Measurements from ENCODE around the gene TNNI3K.

The TNNI3K gene

DNA sequence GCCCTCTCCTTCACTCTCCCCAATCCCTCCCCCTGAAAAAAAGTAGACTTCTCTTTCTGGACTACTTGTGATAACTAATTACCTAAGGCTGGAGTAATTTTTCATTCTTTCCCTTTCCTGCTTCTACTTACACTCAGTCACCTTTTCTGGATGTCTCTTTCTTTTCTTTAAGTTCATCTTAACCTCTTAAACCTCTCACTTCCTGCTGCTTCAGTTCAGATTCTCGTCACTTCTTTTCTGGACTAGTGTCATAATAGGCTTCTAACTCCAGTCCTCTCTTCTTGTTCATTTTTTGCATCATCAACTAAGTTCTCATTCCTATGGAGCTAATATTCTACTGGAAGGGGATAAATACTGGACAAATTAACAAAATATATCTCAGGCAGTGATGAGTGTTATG lies 201.8 kb downstream of the TNNI3K start:
- intact Hi-C loops (cut with DNase I; ENCODE audit: low total_unique reads): no loop called here
- Histone ChIP-seq H3K4me3 (no peak overlapping the region), H3K27me3 (no peaks in the 10 kb centered on the region), H3K9me3 (no peaks in the 10 kb centered on the region), H3K27ac (no peak overlapping the region), H3K36me3 (no peaks in the 10 kb centered on the region), H3K4me1 (no peaks in the 10 kb centered on the region)
- TF ChIP-seq CTCF (IDR thresholded peaks at IDR 0.05): no peak
- DNase-seq: no peak

- no peak overlapping the region for H3K27ac ChIP-seq
- H3K27me3 ChIP-seq: no peaks in the 10 kb centered on the region
- intact Hi-C loops (cut with DNase I; ENCODE audit: low total_unique reads): no loop called here
- no peak overlapping the region for H3K4me3 ChIP-seq
- no peak for DNase-seq
- H3K9me3 ChIP-seq: no peaks in the 10 kb centered on the region
- H3K4me1 ChIP-seq: no peaks in the 10 kb centered on the region
- TF ChIP-seq CTCF (IDR thresholded peaks at IDR 0.05): no peak
- no peaks in the 10 kb centered on the region for H3K36me3 ChIP-seq
Measured at GRCh38 chr1:74452035-74452434, 216.8 kb downstream of the TNNI3K start.

DNA sequence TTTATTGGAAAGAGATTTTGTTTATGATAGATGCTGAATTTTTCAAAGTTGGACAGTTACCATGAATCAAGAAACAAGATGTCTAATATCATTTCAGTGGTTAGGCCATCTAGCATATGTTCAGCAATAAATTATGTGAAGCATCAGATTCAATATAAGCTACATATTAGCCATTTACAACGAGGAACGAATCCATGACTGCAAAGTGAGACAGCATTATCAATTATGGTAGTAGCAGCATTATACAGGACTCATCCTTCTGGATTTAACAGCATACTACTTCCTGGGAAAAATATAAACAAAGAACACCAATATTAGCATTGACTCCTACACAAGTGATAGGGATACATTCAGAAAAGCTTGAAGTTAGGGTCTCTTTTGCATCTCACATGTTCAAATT lies 218.1 kb downstream of the TNNI3K start:
- Histone ChIP-seq H3K27ac (no peak overlapping the region), H3K4me3 (no peak overlapping the region), H3K4me1 (no peaks in the 10 kb centered on the region), H3K27me3 (no peaks in the 10 kb centered on the region), H3K36me3 (no peaks in the 10 kb centered on the region), H3K9me3 (no peaks in the 10 kb centered on the region)
- TF ChIP-seq CTCF (IDR thresholded peaks at IDR 0.05): no peak
- no peak for DNase-seq
- intact Hi-C loops (cut with DNase I; ENCODE audit: low total_unique reads): no loop called here

GRCh38 chr1:74455390-74455789 lies 220.2 kb downstream of the TNNI3K start:
- no peak for DNase-seq
- intact Hi-C loops (cut with DNase I; ENCODE audit: low total_unique reads): no loop called here
- H3K27ac ChIP-seq: no peak overlapping the region
- H3K4me3 ChIP-seq: no peak overlapping the region
- no peaks in the 10 kb centered on the region for H3K36me3 ChIP-seq
- no peak for TF ChIP-seq CTCF (IDR thresholded peaks at IDR 0.05)
- H3K4me1 ChIP-seq: no peaks in the 10 kb centered on the region
- H3K27me3 ChIP-seq: no peaks in the 10 kb centered on the region
- no peaks in the 10 kb centered on the region for H3K9me3 ChIP-seq

GRCh38 chr1:74457253-74457652 lies 222.1 kb downstream of the TNNI3K start:
- intact Hi-C loops (cut with DNase I; ENCODE audit: low total_unique reads): no loop called here
- Histone ChIP-seq H3K27me3 (no peaks in the 10 kb centered on the region), H3K4me3 (no peak overlapping the region), H3K36me3 (no peaks in the 10 kb centered on the region), H3K4me1 (no peaks in the 10 kb centered on the region), H3K9me3 (no peaks in the 10 kb centered on the region), H3K27ac (no peak overlapping the region)
- no peak for TF ChIP-seq CTCF (IDR thresholded peaks at IDR 0.05)
- DNase-seq: no peak

DNA sequence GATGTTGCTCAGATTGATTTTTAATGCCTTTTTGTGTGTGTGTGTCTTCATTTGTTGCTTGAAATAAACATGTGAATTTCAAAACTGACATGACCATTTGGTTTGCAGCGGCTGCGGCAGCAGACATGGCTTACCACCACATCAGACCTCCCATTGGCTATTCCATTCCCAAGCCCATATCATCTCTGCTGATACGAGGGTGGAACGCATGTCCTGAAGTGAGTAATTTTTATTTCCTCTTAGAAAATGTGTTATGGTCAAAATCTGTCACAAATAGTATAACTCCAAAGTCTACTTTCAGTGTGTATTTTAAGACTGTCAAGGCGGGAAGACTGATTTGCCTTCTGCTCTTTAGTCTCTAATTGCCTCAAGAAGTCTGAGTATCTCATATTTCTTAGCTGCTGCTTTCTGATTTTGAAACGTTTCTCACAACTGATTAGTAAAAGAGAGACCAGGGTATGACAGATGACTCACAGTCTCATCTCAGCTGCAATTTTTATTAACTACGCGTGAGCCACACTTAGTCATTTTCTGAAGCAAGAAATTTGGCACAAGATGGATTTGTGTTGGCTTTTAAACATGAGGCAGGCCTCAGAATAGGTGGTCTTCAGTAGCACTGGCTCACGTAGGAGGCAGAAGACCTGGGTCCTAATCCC lies 228.3 kb downstream of the TNNI3K start:
- no peak overlapping the region for H3K4me3 ChIP-seq
- H3K36me3 ChIP-seq: no peaks in the 10 kb centered on the region
- no peak overlapping the region for H3K27ac ChIP-seq
- no peaks in the 10 kb centered on the region for H3K27me3 ChIP-seq
- H3K9me3 ChIP-seq: no peaks in the 10 kb centered on the region
- H3K4me1 ChIP-seq: no peaks in the 10 kb centered on the region
- no peak for DNase-seq
- intact Hi-C loops (cut with DNase I; ENCODE audit: low total_unique reads): no loop called here
- no peak for TF ChIP-seq CTCF (IDR thresholded peaks at IDR 0.05)

Measured in tibial artery (tissue), 4 donors.